Activated B cell treated with CpG ODN at 0.5 μM for 24 hours (primary cell): Measurements from ENCODE around the gene NF2. TPM values are rescaled to one million over a fixed set of nuclear protein-coding genes. Genes with fewer than 3 reads are reported as not detected.

ENCODE experiments used
- ATAC-seq: fragments of 200-7000 bp; cut with Tn5 transposase; one replicate; pipeline ENCODE4 v1.10.0; 2021; ENCODE audit warnings: low read depth, mild to moderate bottlenecking, moderate library complexity
- CTCF ChIA-PET: fragments of 350-600 bp; sonication (Branson Sonifier 250); formaldehyde crosslinking; loops from one replicate; lab custom pipeline; 2021; ENCODE audit warnings: antibody characterized with exemption; lab: Charles Lee
- POLR2A ChIA-PET: fragments of 350-600 bp; sonication (Branson Sonifier 250); formaldehyde crosslinking; loops from one replicate; lab custom pipeline; 2021; ENCODE audit warnings: antibody characterized with exemption; lab: Charles Lee
- DNase-seq: peaks from one replicate; pipeline ENCODE4 v3.0.0; 2022
- H3K27ac Mint-ChIP-seq: one replicate; pipeline ENCODE4 v1.8.0; 2020; ENCODE audit warnings: mixed read lengths
- H3K27me3 Mint-ChIP-seq: one replicate; pipeline ENCODE4 v1.8.0; 2021; ENCODE audit warnings: mixed read lengths
- H3K36me3 Mint-ChIP-seq: one replicate; pipeline ENCODE4 v1.8.0; 2021; ENCODE audit warnings: low read depth, mixed read lengths
- H3K4me1 Mint-ChIP-seq: one replicate; pipeline ENCODE4 v1.8.0; 2021; ENCODE audit warnings: mixed read lengths
- H3K4me3 Mint-ChIP-seq: one replicate; pipeline ENCODE4 v1.8.0; 2020; ENCODE audit warnings: mild to moderate bottlenecking, mixed read lengths
- H3K9me3 Mint-ChIP-seq: one replicate; pipeline ENCODE4 v1.8.0; 2020; ENCODE audit warnings: mixed read lengths
- CTCF ChIP-seq: fragments of 200-600 bp; IDR thresholded peaks from one replicate; pipeline ENCODE4 v1.8.0; 2022; ENCODE audit warnings: antibody characterized with exemption, mild to moderate bottlenecking
- intact Hi-C: fragments of 100-400 bp; cut with micrococcal nuclease; formaldehyde crosslinking; loops from one replicate; pipeline ENCODE4 v1.15.1; 2024
- total RNA-seq: library from RNA; stranded (reverse); gene quantifications from 2 replicates; pipeline ENCODE4 v1.2.3, GENCODE V29; 2022

NF2 gene
- total RNA-seq, 1 donor from 2014 or later, result 30.3 TPM

DNA sequence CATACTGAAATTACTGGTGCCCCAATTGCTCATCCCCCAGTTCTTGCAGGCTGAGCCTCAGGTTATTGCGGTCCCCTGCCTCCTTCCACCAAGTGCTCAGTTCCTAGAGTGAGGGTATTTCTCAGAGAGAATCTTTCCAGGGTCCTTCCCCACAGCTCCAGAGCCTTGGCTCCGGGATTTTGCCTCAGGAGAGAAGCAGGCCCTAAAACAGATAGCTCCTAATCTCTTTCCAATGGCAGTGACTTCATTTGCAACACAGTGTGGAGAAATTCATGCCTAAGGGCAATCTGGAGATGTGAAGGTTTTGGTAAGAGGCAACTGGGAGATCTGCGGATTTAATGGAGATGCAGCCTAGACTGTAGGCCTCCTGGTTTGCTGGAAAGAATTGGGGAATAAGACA, 2.9 kb downstream of the NF2 start:
- Mint-ChIP-seq H3K4me3 (no peak overlapping the region), H3K36me3 (peaks cover 2% of the 10 kb centered on the region), H3K27ac (no peak overlapping the region), H3K27me3 (no peaks in the 10 kb centered on the region), H3K4me1 (peaks cover 24% of the 10 kb centered on the region), H3K9me3 (no peaks in the 10 kb centered on the region)
- ChIA-PET POLR2A (interaction anchor here (0.5 kb wide), 1 partner anchor 16 kb away, joined by 6 read pairs; no protein-coding TSS in a partner anchor), CTCF (interaction anchor here (0.9 to 2.6 kb wide), 3 partner anchors 15 to 19 kb away, joined by 3 to 9 read pairs (median 4); no protein-coding TSS in a partner anchor)
- intact Hi-C loops, result loop anchor here (10.0 kb wide), 3 partner anchors 658 to 1738 kb away; partner anchors contain the start of genes MTFP1, OSM and PATZ1
- no peak for TF ChIP-seq CTCF
- ATAC-seq, result no peak
- DNase-seq, result no peak

DNA sequence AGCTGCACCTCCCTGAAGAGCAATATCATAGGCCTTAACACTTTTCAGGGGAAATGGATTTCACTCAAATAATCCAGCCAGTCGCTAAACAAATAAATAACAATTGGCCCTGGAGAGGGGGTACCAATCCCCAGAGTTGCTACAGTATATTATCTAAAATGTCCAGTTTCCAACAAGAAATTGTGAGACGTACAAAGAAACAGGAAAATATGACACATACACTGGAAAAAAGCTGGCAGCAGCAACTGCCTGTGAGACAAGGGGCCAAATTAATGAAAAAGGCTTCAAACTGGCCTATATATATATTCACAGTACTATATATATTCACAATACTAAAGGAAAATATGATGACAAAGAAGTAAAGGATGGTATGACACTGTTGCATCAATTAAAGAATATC, 4.0 kb downstream of the NF2 start:
- TF ChIP-seq CTCF, result no peak
- Mint-ChIP-seq H3K4me3 (no peak overlapping the region), H3K27ac (no peak overlapping the region), H3K4me1 (peaks cover 24% of the 10 kb centered on the region), H3K9me3 (no peaks in the 10 kb centered on the region), H3K36me3 (peaks cover 2% of the 10 kb centered on the region), H3K27me3 (no peaks in the 10 kb centered on the region)
- ChIA-PET CTCF (interaction anchor here (1.1 to 2.6 kb wide), 3 partner anchors 17 to 476 kb away, joined by 3 to 9 read pairs (median 4); no protein-coding TSS in a partner anchor), POLR2A (no interaction called here)
- no peak for ATAC-seq
- intact Hi-C loops, result loop anchor here (10.0 kb wide), 3 partner anchors 657 to 1737 kb away; partner anchors contain the start of genes MTFP1, OSM and PATZ1
- no peak for DNase-seq

DNA sequence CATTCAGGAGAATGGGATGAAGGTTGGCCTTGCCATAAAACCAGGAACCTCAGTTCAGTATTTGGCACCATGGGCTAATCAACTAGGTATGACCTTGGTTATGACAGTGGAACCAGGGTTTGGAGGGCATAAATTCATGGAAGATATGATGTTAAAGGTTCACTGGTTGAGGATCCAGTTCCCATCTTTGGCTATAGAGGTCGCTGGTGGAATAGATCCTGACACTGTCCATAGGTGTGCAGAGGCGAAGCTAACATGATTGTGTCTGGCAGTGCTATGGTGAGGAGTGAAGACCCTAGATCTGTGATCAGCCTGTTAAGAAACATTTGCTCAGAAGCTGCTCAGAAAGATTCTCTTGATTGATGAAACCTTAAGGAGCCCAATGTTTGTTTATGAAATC, 5.7 kb downstream of the NF2 start:
- ATAC-seq (no peak), DNase-seq (no peak)
- Mint-ChIP-seq H3K9me3 (no peaks in the 10 kb centered on the region), H3K36me3 (no peaks in the 10 kb centered on the region), H3K27ac (no peak overlapping the region), H3K4me1 (peaks cover 19% of the 10 kb centered on the region), H3K4me3 (no peak overlapping the region), H3K27me3 (no peaks in the 10 kb centered on the region)
- POLR2A ChIA-PET, result no interaction called here
- TF ChIP-seq CTCF, result no peak
- intact Hi-C loops, result loop anchor here (2.0 to 10.0 kb wide), 4 partner anchors 14 to 1736 kb away; partner anchors contain the start of genes MTFP1, OSM and PATZ1
- CTCF ChIA-PET, result no interaction called here

- TF ChIP-seq CTCF, result no peak
- no peak for DNase-seq
- CTCF ChIA-PET, result interaction anchor here (2.0 kb wide), 1 partner anchor 16 kb away, joined by 4 read pairs; no protein-coding TSS in a partner anchor
- no peaks in the 10 kb centered on the region for H3K36me3 Mint-ChIP-seq
- peaks cover 17% of the 10 kb centered on the region for H3K4me1 Mint-ChIP-seq
- no peaks in the 10 kb centered on the region for H3K9me3 Mint-ChIP-seq
- H3K27me3 Mint-ChIP-seq, result no peaks in the 10 kb centered on the region
- no peak overlapping the region for H3K4me3 Mint-ChIP-seq
- no peak for ATAC-seq
- H3K27ac Mint-ChIP-seq, result no peak overlapping the region
- POLR2A ChIA-PET, result no interaction called here
- intact Hi-C loops, result no loop called here
Measured at GRCh38 chr22:29610780-29611179, 7.3 kb downstream of the NF2 start.

- Mint-ChIP-seq H3K4me3 (no peak overlapping the region), H3K36me3 (no peaks in the 10 kb centered on the region), H3K27ac (no peak overlapping the region), H3K27me3 (no peaks in the 10 kb centered on the region), H3K4me1 (peaks cover 35% of the 10 kb centered on the region), H3K9me3 (no peaks in the 10 kb centered on the region)
- ChIA-PET POLR2A (no interaction called here), CTCF (interaction anchor here (0.7 kb wide), 1 partner anchor 9 kb away, joined by 3 read pairs; no protein-coding TSS in a partner anchor)
- TF ChIP-seq CTCF, result no peak
- ATAC-seq (no peak), DNase-seq (no peak)
- intact Hi-C loops, result loop anchor here (2.0 kb wide), 1 partner anchor 13 kb away; the partner anchor contains the start of gene NF2
Measured at GRCh38 chr22:29615705-29616327, 12.4 kb downstream of the NF2 start.
